Keratinocyte (primary cell): ENCODE data around the gene SLC8A3.

Source experiments
- CTCF ChIP-seq, 3 experiments: IDR thresholded peaks in 1 of 3; conservative IDR thresholded peaks in 1 of 3; optimal IDR thresholded peaks in 1 of 3; 2 replicates in 2 of 3; 3 replicates in 1 of 3; pipeline versions ENCODE3 to v1.5.1; 2011; ENCODE audit warnings: low read length in 3 of 3, mild to moderate bottlenecking in 3 of 3, moderate library complexity in 2 of 3, control low read depth in 1 of 3, inconsistent platforms in 1 of 3; ENCODE audit not compliant: insufficient read depth in 2 of 3; ENCODE audit errors: extremely low read depth in 1 of 3
- EZH2 ChIP-seq: IDR thresholded peaks from one replicate; pipeline ENCODE4 v1.6.1; 2012; ENCODE audit warnings: inconsistent platforms, mild to moderate bottlenecking, low read length, moderate library complexity

- no peak for TF ChIP-seq CTCF (optimal IDR thresholded peaks at IDR 0.05 in 1 of 3, IDR thresholded peaks at IDR 0.05 in 1 of 3, conservative IDR thresholded peaks at IDR 0.05 in 1 of 3; ENCODE audit: extremely low read depth in 1 of 3, insufficient read depth in 2 of 3, low read length in 3 of 3)
- no peak for TF ChIP-seq EZH2
These were observed 22.1 kb downstream of the SLC8A3 start for GRCh38 chr14:70166530-70167203.
